Activated naive CD4-positive, alpha-beta T cell (primary cell): ENCODE measurements around the gene MPPED1.

Experiments used
- DNase-seq, 4 experiments: peaks; one replicate each; lab custom pipeline; 2025; lab: John Stamatoyannopoulos, UW

Gene MPPED1

DNA sequence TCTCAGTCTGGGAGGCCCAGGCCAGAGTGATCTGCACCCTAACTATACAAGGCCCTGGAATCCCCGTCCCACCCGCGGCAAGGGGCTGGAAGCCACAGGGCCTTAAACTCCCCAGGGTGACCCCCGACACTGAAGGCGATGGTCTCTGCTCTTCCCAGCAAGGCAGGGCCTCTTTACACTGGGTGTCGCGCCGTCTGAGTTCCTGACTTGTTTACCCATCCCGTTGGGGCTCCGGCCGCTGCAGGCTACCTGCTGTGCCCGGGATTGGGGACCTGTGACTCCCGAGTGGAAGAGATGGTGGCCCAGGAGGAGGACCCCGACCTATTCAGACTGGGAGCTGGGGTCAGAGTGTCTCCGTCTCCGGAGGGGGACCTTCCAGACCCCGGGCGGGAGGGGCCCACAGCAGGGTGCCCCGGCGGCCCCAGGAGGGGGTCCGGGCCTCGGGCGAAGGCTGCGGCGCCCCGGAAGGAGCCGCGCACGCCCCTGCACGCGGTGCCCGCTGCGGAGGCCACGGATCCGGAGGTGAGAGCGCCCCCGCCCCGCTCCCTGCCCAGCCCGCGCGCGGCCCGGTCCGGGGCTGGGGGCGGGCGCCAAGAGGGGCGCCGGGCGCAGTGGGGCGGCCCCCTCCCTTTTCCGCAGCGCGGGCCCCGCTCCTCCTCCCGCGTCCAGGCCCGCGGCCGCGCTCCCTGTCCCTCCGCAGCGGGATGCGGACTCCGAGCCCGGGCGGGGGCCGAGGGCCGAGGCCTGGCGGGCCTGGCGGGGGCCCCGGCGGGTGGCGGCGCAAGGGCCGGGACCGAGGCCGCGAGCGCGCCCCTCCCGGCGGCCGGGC lies 560 bp upstream of the MPPED1 start:
- no peak for DNase-seq

DNA sequence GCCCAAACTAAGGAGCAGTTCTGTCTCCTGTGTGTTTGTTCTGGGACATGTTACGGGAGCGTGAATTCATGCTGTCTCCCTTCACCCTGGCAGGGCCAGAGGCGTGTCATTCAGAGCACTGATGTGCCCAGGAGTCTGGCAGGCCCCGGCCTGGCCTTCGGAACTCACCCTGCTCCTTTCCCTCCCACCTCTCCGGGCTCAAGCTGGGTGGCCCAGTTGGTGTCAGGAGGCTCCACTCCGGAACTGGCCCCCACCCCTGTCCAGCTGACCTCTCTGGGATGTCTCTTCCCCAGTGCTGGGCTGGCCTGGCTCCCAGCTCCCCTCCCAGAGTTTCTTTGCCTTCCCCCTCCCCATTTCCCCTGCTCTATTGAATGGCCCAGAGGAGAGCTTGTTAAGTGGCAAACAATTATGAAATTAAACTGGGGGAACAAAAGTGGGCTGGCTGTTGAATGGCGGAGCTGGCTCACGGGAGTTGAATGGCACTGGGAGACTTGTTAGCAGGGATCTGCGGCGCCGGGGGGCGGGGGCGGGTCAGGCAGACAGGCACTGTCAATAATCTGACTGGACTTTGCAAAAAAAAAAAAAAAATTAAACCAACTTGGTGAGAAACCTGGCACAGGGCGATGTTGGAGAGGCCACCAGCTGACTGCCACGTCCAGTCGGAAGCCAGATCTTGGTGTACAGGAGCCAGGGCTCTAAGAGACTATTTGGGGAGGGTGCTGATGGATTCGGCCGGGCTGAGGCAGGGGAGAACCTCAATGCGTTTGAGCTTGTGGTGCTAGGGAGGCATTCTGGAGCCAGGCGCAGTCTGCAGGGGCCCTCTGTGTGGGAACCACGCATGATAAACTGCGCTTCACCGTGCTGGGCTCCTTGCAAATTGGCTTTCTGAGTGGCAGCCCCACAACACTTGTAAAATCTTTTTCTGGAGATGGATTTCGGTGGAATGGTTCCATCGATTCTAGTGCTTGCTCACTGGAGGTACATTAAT lies 1.3 kb downstream of the MPPED1 start:
- no peak for DNase-seq

DNA sequence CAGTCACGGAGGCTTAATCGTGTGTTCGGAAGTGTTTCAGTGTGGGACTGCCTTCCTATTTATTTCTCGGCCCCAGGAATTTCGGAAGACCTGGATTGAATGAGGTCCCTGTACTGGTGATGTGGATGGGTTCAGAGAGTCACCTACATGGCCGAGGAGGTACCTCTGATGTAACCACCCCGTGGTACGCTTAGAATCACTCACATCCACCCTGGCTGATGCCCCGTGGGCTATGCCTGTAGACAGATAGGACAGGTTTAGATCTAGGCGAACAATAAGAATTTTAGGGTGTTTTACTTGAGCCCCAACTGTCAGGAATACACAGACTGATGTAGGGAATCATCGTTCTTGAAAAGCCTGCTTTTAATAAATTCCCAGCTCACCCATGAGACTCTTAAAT lies 2.0 kb downstream of the MPPED1 start:
- no peak for DNase-seq

DNA sequence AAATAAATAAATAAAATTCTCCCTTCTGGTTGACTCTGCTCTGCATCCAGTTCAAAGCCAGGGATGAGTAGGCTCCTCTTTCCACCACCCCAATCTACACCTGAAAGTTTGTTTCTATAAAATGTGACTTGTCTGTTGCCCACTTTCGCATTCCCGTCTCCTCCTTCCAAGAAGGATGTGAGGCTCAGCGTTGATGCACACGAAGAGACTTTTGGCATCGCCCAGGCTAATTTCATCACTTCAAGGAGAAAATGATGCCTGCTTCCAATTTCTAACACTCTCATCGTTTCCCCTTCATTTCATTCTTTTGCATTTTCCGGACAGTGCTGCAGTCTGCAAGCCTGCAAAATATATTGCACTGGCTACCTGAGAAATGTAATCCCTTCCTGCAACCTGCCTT lies 3.9 kb downstream of the MPPED1 start:
- DNase-seq = no peak

GRCh38 chr22:43417555-43417954 lies 5.7 kb downstream of the MPPED1 start:
- no peak for DNase-seq

GRCh38 chr22:43418079-43418825 lies 6.4 kb downstream of the MPPED1 start:
- no peak for DNase-seq

DNA sequence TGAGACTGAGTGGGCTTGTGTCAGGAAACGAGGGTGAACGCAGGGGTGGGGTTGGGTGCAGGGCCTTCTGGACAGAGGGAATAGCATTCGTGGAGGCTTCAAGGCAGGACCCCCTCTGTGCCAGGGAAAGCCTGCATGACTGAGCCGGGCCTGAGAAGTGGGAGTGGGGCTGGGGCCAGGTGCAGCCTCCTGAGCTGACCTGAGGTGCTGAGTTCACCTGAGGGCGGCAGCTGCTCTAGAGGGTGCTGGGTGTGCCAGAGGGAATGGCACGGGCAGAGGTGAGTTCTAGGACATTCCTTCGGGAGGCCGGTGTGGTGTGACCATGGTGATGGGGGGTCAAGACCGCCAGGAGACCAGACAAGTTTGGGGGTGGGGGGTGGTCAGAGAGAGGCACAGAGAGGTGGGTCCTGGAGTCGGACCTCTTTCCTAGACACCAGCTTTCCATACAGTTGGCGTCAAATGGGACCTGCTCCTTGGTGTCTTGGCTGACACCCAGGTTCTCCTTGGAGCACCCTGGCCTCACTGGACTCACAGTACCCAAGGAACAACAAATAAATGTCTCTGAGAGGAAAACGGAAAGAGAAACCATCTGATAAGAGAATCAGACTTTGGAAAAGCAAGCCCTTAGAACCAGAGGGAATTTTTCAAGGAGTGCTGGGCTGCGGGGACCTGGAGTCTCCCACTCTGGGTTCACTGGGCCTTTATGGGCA lies 7.7 kb downstream of the MPPED1 start:
- DNase-seq = no peak

- no peak for DNase-seq
Observed at GRCh38 chr22:43421046-43421665, 9.3 kb downstream of the MPPED1 start.

GRCh38 chr22:43421914-43422615 lies 10.3 kb downstream of the MPPED1 start:
- no peak for DNase-seq

DNA sequence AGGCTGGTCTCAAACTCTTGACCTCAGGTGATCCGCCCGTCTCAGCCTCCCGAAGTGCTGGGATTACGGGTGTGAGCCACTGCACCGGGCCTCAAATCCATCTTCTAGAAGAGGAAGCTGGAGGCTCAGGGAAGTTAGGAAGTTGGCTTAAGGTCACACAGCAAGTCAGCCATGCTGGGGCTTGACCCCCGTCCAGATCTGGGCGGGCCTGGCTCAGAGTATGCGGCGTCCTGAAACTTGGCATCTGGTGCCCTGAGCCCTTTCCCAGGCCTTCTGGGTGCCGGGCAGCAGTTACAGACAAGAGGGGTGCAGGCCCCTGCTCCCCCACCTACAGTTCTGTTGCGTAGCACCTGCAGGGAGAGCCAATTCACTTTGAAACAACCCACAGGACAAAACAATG lies 11.2 kb downstream of the MPPED1 start:
- no peak for DNase-seq

DNA sequence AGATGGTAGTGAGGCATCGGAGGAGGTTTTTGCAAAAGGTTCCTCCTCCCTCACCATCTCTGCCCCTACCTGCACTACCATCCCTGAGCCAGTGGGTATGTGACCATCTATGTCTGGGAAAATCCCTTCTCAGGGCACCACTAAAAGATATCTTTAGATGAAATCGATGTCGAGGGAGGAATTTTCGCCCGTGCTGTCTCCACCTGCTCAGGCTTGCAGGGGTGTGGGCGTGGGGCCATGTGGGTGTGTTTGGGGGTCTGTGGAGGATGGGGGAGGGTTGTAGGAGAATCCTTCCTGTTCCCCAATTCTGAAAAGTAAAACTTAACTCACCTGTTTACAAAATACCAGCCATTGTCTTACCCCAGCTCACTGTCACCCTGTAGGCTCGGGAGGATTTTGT lies 12.4 kb downstream of the MPPED1 start:
- DNase-seq = no peak

- DNase-seq = no peak
Observed at GRCh38 chr22:43424666-43425630, 13.1 kb downstream of the MPPED1 start.

DNA sequence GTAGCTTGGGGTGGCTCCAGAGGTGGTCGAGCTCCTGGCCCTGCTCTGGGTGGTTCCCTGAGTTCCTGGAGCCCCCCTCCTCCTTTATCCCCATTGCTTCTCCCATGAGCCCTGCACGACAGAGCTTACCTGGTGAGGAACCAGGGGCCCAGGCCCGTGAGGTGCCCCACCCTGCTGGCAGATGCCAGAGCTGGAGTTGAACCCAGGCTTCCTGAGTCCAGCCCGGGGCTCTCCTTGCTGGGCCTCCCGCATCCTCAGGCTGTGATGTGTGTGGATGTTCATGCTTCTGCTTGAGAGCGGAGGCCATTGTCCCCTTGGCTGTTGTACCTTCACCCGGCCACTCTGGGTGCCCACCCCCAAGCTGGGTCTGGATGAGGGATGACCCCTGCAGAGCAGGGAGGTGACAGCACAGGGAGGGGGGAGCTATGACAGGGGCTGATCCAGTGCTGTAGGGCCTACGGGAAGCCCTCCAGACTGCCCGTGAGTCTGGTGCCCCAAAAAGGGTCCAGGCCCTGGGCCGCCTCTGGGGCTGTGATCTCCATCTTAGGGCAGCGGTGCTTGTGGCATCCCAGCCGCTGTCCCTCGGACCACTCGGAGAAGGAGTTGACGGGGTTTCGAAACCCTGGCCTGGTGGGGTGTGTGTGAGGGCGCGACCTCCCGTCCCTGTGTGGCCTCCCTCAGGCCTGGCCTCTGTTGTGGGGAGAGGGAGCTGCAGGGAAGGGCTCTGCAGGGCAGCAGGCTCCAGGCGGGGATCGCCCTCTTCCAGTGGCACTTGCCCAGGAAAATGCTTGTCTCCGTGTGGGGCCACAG lies 14.4 kb downstream of the MPPED1 start:
- no peak for DNase-seq

GRCh38 chr22:43426816-43427215 lies 15.0 kb downstream of the MPPED1 start:
- DNase-seq = no peak

- DNase-seq = no peak
Observed at GRCh38 chr22:43427296-43428004, 15.6 kb downstream of the MPPED1 start.

GRCh38 chr22:43428005-43428485 lies 16.2 kb downstream of the MPPED1 start:
- DNase-seq = no peak

GRCh38 chr22:43428521-43428920 lies 16.7 kb downstream of the MPPED1 start:
- DNase-seq = no peak

DNA sequence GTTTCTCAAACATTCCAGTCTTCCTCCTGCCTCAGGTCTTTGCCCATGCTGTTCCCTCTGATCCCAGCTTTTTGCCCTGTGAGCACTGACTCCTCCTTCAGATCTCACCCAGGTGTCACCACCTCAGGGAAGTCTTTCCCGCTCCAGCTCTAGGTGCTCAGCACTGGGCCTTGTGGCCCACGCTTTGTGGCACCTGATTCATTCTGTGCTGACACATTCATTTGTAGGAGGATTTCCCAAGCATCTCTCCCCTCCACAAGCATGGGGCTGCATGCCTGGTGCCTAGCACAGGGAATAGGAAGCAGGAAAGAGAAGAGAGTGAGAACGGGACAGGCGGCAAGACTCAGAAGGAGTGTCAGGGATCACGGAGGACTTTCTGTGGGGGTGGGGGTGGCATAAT lies 17.6 kb downstream of the MPPED1 start:
- DNase-seq = no peak
